CD4-positive, CD25-positive, alpha-beta regulatory T cell (primary cell): ENCODE measurements around the gene PSAP. TPM values are rescaled to one million over a fixed set of nuclear protein-coding genes. Genes with fewer than 3 reads are reported as not detected.
A peak's percentile ranks its signal among the peaks of the same experiment; 100 is the strongest.

Experiments
- ATAC-seq, 2 donors: fragments of 150-1000 bp; cut with Tn5 transposase; one replicate each; pipeline ENCODE4 v1.10.0; 2021; ENCODE audit warnings: low read depth in 2 of 2, moderate number of reproducible peaks in 2 of 2, moderate library complexity in 1 of 2
- DNase-seq, 3 donors: peaks; one replicate each; pipeline versions ENCODE4 v3.0.0 to v3.0.0-alpha.2; 2012 to 2022; ENCODE audit warnings: mixed read lengths in 1 of 3
- H3K27ac ChIP-seq: one replicate; pipeline ENCODE4 v1.7.0; 2013; ENCODE audit warnings: mild to moderate bottlenecking, low read length; ENCODE audit not compliant: insufficient read depth, poor library complexity, severe bottlenecking
- H3K27me3 ChIP-seq: one replicate; pipeline ENCODE4 v1.7.0; 2013; ENCODE audit warnings: low read length; ENCODE audit not compliant: control insufficient read depth, insufficient read depth
- H3K36me3 ChIP-seq: one replicate; pipeline ENCODE4 v1.7.0; 2013; ENCODE audit warnings: mild to moderate bottlenecking, low read length, moderate library complexity; ENCODE audit not compliant: control insufficient read depth, insufficient read depth
- H3K4me1 ChIP-seq: 2 replicates; pipeline ENCODE4 v1.7.0; 2013; ENCODE audit warnings: mild to moderate bottlenecking, low read length; ENCODE audit not compliant: insufficient read depth, control insufficient read depth, poor library complexity, severe bottlenecking
- H3K4me3 ChIP-seq: one replicate; pipeline ENCODE4 v1.7.0; 2013; ENCODE audit warnings: low read depth, mild to moderate bottlenecking, low read length, moderate library complexity
- H3K9me3 ChIP-seq, 2 experiments: 1 replicate in 1 of 2; 2 replicates in 1 of 2; pipeline ENCODE4 v1.7.0; 2013; ENCODE audit warnings: low read length in 2 of 2, mild to moderate bottlenecking in 1 of 2, moderate library complexity in 1 of 2; ENCODE audit not compliant: control insufficient read depth in 2 of 2
- H3K27ac Mint-ChIP-seq, 3 donors: one replicate each; pipeline ENCODE4 v1.8.0; 2020 to 2022; ENCODE audit warnings: mild to moderate bottlenecking in 3 of 3, mixed read lengths in 3 of 3, moderate library complexity in 2 of 3
- H3K27me3 Mint-ChIP-seq: one replicate; pipeline ENCODE4 v1.8.0; 2022; ENCODE audit warnings: mild to moderate bottlenecking, mixed read lengths
- H3K36me3 Mint-ChIP-seq: one replicate; pipeline ENCODE4 v1.8.0; 2020; ENCODE audit warnings: mixed read lengths
- H3K4me1 Mint-ChIP-seq, 4 donors: one replicate each; pipeline ENCODE4 v1.8.0; 2020 to 2022; ENCODE audit warnings: mixed read lengths in 4 of 4, mild to moderate bottlenecking in 1 of 4
- H3K4me3 Mint-ChIP-seq, 4 donors: one replicate each; pipeline ENCODE4 v1.8.0; 2020 to 2022; ENCODE audit warnings: mild to moderate bottlenecking in 4 of 4, mixed read lengths in 4 of 4, moderate library complexity in 3 of 4
- H3K9me3 Mint-ChIP-seq, 7 donors: one replicate each; pipeline ENCODE4 v1.8.0; 2020 to 2022; ENCODE audit warnings: mixed read lengths in 7 of 7, mild to moderate bottlenecking in 3 of 7, moderate library complexity in 2 of 7
- polyA plus RNA-seq, 4 donors: library from polyadenylated mRNA; unstranded; fragments of 300-500 nt; fragmentation: Illumina TruSeq; gene quantifications; one replicate each; pipeline ENCODE4 v1.2.3, GENCODE V29; 2021
- total RNA-seq: library from RNA; stranded (reverse); gene quantifications from one replicate; pipeline ENCODE4 v1.2.3, GENCODE V29; 2022

The PSAP gene
- total and polyA plus RNA-seq, 5 donors from 2014 or later = 186 to 560 (median 530) TPM

DNA sequence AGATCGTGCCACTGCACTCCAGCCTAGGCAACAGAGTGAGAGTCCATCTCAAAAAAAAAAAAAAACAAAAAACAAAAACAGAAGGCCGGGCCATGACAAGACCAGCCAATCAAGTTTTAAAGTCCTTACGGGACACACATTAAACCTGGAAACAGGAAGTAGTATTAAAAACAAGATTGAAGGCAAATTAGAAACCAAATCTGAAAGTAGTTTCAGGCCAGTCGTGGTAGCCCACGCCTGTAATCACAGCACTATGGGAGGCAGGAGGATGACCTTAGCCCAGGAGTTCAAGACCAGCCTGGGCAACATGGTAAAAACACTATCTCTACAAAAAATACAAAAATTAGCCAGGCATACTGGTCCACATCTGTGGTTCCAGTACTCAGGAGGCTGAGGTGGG is 18.1 kb downstream of the PSAP start:
- Mint-ChIP-seq H3K36me3 (peaks cover 32% of the 10 kb centered on the region), H3K27me3 (no peaks in the 10 kb centered on the region), H3K4me1 (peaks cover 0 to 46% (median 32%) of the 10 kb centered on the region in 4 donors), H3K9me3 (peaks cover 0 to 1% (median 0%) of the 10 kb centered on the region in 7 donors), H3K27ac (peak overlapping the region in 1 of 3 donors; percentile 83), H3K4me3 (no peak overlapping the region)
- H3K36me3 ChIP-seq = peaks cover 51% of the 10 kb centered on the region
- peaks cover 11% of the 10 kb centered on the region for H3K4me1 ChIP-seq
- H3K9me3 ChIP-seq = no peaks in the 10 kb centered on the region
- H3K27ac ChIP-seq = no peak overlapping the region
- no peaks in the 10 kb centered on the region for H3K27me3 ChIP-seq
- no peak for ATAC-seq
- no peak overlapping the region for H3K4me3 ChIP-seq
- DNase-seq = peak in 1 of 3 donors; percentile 53

DNA sequence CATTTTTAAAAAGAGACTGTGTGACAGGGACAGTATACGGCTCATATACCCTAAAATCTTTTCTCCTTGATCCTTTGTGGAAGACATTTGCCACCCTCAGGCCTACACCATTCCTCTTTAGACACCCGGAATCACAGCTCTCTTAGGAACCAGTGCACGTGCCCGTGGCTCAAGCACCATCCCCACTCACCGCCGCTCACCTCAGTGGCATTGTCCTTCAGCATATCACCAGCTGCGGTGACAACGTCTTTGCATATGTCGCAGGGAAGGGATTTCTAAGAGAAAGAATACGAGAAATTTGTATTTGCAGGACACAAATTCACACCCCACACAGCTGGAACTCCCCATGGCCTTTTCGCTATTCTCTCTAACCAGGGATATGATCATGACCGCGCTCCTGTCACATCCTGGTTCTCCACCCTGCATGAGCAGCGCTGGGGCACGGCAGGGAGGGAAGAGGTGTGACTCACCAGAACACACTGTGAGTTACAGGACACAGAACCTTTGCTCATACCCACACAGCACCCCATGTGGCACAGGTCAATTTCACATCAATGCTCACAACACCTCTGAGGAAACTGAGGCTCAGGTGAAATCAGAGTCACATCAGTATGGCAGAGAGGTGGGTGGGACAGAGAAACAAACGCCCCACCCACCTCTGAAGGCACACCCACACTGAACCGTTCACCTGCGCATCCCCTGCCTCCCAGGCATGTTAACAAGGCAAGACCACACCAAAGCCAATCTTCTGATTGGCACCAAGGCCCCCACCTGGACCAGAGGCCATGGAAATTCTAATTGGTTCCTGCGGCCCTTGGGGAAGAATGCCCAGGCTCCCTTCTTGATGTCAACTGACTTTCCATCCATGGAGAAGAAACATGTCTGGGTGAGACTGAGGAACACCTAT is 19.2 kb downstream of the PSAP start:
- H3K9me3 Mint-ChIP-seq = peaks cover 0 to 1% (median 0%) of the 10 kb centered on the region in 7 donors
- Histone ChIP-seq H3K4me1 (peaks cover 5% of the 10 kb centered on the region), H3K27ac (no peak overlapping the region), H3K36me3 (peaks cover 58% of the 10 kb centered on the region), H3K27me3 (no peaks in the 10 kb centered on the region), H3K4me3 (no peak overlapping the region), H3K9me3 (no peaks in the 10 kb centered on the region)
- no peak for ATAC-seq
- no peak overlapping the region for H3K27ac Mint-ChIP-seq
- H3K27me3 Mint-ChIP-seq = no peaks in the 10 kb centered on the region
- H3K36me3 Mint-ChIP-seq = peaks cover 36% of the 10 kb centered on the region
- H3K4me1 Mint-ChIP-seq = peaks cover 0 to 36% (median 24%) of the 10 kb centered on the region in 4 donors
- DNase-seq = no peak
- H3K4me3 Mint-ChIP-seq = no peak overlapping the region

DNA sequence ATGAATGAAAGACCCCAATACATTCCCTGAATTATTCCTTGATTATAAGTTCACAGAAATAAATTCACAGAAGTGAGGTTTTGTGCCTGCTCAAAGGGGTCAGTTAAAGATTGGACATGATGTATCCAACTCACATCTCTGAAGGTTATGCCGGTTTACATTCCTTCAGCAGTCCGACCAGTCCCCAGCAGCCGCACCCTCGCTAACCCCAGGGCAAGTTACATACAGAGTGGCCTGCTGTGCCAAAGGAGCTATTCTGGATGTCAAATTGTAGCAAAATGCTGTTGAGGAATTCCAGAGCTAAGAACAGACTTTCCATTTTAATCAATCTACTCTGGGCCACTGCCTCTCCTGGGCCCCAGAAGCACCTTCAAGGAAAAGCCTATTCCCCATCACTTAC is 20.3 kb downstream of the PSAP start:
- Histone ChIP-seq H3K9me3 (no peaks in the 10 kb centered on the region), H3K27me3 (no peaks in the 10 kb centered on the region), H3K4me1 (peaks cover 5% of the 10 kb centered on the region), H3K36me3 (peaks cover 67% of the 10 kb centered on the region), H3K27ac (no peak overlapping the region), H3K4me3 (no peak overlapping the region)
- ATAC-seq (no peak), DNase-seq (no peak)
- Mint-ChIP-seq H3K27me3 (no peaks in the 10 kb centered on the region), H3K4me1 (peaks cover 0 to 24% (median 15%) of the 10 kb centered on the region in 4 donors), H3K4me3 (no peak overlapping the region), H3K36me3 (peaks cover 42% of the 10 kb centered on the region), H3K27ac (no peak overlapping the region), H3K9me3 (peaks cover 0 to 1% (median 0%) of the 10 kb centered on the region in 7 donors)

DNA sequence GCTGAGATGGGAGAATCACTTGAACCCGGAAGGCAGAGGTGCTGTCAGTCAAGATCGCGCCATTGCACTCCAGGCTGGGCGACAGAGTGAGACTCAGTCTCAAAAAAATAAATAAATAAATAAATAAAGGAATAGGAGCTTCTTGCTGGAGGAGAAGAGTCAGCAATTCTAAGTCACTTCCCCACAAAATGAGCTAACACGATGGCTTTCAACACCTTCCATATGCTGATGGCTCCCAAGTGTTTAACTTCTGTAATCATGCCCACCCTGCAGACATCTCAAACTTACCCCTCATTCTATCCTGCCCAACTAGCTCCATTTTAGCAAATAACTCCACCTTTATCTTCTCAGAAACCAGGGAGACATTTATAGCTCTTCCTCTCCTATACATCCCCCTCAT is 21.2 kb downstream of the PSAP start:
- Mint-ChIP-seq H3K27ac (peak overlapping the region in 2 of 3 donors; percentile 21 to 63), H3K27me3 (no peaks in the 10 kb centered on the region), H3K4me3 (no peak overlapping the region), H3K9me3 (peaks cover 0 to 1% (median 0%) of the 10 kb centered on the region in 7 donors), H3K4me1 (peaks cover 0 to 23% (median 12%) of the 10 kb centered on the region in 4 donors), H3K36me3 (peaks cover 45% of the 10 kb centered on the region)
- no peaks in the 10 kb centered on the region for H3K9me3 ChIP-seq
- H3K36me3 ChIP-seq = peaks cover 76% of the 10 kb centered on the region
- H3K27ac ChIP-seq = no peak overlapping the region
- H3K27me3 ChIP-seq = no peaks in the 10 kb centered on the region
- H3K4me3 ChIP-seq = no peak overlapping the region
- peaks cover 5% of the 10 kb centered on the region for H3K4me1 ChIP-seq
- DNase-seq (no peak), ATAC-seq (no peak)

DNA sequence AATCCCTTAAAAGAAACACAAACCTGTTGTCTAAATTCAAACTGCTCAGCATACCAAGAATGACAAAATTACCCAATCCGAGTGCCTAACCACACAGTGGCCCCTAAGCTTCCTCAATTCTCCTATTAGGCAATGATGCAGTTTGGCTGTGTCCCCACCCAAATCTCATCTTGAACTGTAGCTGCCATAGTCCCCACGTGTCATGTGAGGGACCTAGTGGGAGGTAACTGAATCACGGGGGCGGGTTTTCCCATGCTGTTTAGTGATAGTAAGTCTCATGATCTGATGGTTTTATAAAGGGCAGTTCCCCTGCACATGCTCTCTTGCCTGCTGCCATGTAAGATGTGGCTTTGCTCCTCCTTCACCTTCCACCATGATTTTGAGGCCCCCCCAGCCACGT is 21.9 kb downstream of the PSAP start:
- Histone ChIP-seq H3K4me3 (no peak overlapping the region), H3K27me3 (no peaks in the 10 kb centered on the region), H3K4me1 (peaks cover 5% of the 10 kb centered on the region), H3K27ac (no peak overlapping the region), H3K36me3 (peaks cover 81% of the 10 kb centered on the region), H3K9me3 (no peaks in the 10 kb centered on the region)
- Mint-ChIP-seq H3K36me3 (peaks cover 45% of the 10 kb centered on the region), H3K4me1 (peaks cover 0 to 17% (median 7%) of the 10 kb centered on the region in 4 donors), H3K27ac (peak overlapping the region in 1 of 3 donors; percentile 15), H3K27me3 (no peaks in the 10 kb centered on the region), H3K9me3 (peaks cover 0 to 1% (median 0%) of the 10 kb centered on the region in 7 donors), H3K4me3 (no peak overlapping the region)
- ATAC-seq = no peak
- DNase-seq = no peak

DNA sequence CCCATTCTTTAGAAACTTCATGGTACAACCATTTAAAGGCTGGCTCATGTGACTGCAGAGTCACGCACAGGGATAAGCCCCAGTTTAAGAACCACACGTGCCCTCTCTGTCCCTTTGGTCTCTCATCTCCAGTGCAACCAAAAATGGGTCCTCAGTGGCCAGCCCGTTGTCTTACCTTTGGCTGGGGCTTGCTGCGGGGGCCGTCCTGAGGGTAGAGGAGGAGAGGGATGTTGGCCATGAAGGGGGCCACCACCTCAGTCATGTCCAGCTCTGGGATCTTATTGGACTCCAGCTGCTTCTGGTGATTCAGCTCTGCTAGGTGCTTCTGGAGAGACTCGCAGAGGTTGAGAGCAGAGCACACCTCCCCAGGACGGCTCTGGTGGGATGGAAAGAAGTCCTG is 22.3 kb downstream of the PSAP start:
- Histone ChIP-seq H3K4me3 (no peak overlapping the region), H3K36me3 (peaks cover 83% of the 10 kb centered on the region), H3K27me3 (no peaks in the 10 kb centered on the region), H3K9me3 (no peaks in the 10 kb centered on the region), H3K4me1 (peaks cover 5% of the 10 kb centered on the region), H3K27ac (no peak overlapping the region)
- peaks cover 0 to 14% (median 4%) of the 10 kb centered on the region in 4 donors for H3K4me1 Mint-ChIP-seq
- H3K27ac Mint-ChIP-seq = no peak overlapping the region
- H3K36me3 Mint-ChIP-seq = peaks cover 45% of the 10 kb centered on the region
- peaks cover 0 to 1% (median 0%) of the 10 kb centered on the region in 7 donors for H3K9me3 Mint-ChIP-seq
- DNase-seq (no peak), ATAC-seq (no peak)
- no peaks in the 10 kb centered on the region for H3K27me3 Mint-ChIP-seq
- no peak overlapping the region for H3K4me3 Mint-ChIP-seq

DNA sequence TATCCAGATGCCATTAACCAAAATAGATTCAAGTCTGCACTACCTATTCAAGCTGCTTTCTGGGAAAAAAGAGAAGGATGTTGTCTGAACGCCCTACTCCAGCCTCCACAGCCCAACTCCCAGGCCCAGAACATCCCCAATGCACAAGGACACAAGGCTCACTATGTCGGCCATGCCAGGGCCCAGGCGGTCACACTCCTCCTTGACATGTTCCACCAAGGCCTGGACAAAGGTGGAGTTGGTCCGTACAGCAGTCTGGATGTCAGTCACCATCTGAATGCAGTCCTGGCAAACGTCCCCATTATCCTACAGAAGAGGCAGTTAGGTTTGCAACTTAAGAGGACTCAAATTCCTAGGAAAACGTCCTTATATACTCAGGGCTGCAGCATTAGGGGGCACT is 23.2 kb downstream of the PSAP start:
- Mint-ChIP-seq H3K9me3 (peaks cover 0 to 1% (median 0%) of the 10 kb centered on the region in 7 donors), H3K36me3 (peaks cover 45% of the 10 kb centered on the region), H3K27me3 (no peaks in the 10 kb centered on the region), H3K4me3 (no peak overlapping the region), H3K4me1 (peaks cover 0 to 6% (median 3%) of the 10 kb centered on the region in 4 donors), H3K27ac (peak overlapping the region in 1 of 3 donors; percentile 26)
- ATAC-seq (no peak), DNase-seq (no peak)
- H3K27ac ChIP-seq = no peak overlapping the region
- peaks cover 86% of the 10 kb centered on the region for H3K36me3 ChIP-seq
- no peaks in the 10 kb centered on the region for H3K4me1 ChIP-seq
- no peak overlapping the region for H3K4me3 ChIP-seq
- H3K27me3 ChIP-seq = no peaks in the 10 kb centered on the region
- H3K9me3 ChIP-seq = no peaks in the 10 kb centered on the region
